GM20000 (cell line): ENCODE measurements around the gene POLE2.

Experiments
- DNase-seq: peaks from one replicate; pipeline ENCODE4 v3.0.0; 2012; ENCODE audit warnings: low spot score
- TF ChIP-seq, protein P1 (sequence below): IDR thresholded peaks from 2 replicates; pipeline ENCODE4 v1.5.1; 2012; ENCODE audit warnings: mild to moderate bottlenecking, control low read depth; ENCODE audit errors: extremely low read depth, missing control alignments

The POLE2 gene

GRCh38 chr14:49653508-49653907, 34.5 kb downstream of the POLE2 start:
- TF ChIP-seq, protein P1, sequence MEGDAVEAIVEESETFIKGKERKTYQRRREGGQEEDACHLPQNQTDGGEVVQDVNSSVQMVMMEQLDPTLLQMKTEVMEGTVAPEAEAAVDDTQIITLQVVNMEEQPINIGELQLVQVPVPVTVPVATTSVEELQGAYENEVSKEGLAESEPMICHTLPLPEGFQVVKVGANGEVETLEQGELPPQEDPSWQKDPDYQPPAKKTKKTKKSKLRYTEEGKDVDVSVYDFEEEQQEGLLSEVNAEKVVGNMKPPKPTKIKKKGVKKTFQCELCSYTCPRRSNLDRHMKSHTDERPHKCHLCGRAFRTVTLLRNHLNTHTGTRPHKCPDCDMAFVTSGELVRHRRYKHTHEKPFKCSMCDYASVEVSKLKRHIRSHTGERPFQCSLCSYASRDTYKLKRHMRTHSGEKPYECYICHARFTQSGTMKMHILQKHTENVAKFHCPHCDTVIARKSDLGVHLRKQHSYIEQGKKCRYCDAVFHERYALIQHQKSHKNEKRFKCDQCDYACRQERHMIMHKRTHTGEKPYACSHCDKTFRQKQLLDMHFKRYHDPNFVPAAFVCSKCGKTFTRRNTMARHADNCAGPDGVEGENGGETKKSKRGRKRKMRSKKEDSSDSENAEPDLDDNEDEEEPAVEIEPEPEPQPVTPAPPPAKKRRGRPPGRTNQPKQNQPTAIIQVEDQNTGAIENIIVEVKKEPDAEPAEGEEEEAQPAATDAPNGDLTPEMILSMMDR = no peak
- no peak for DNase-seq

- DNase-seq = no peak
- TF ChIP-seq, protein P1 = no peak
Measured at GRCh38 chr14:49642163-49642562, 45.9 kb downstream of the POLE2 start.

GRCh38 chr14:49641697-49642129, 46.3 kb downstream of the POLE2 start:
- TF ChIP-seq, protein P1 = no peak
- DNase-seq = no peak

- no peak for DNase-seq
- TF ChIP-seq, protein P1 = no peak
Measured at GRCh38 chr14:49640540-49641417, 47.2 kb downstream of the POLE2 start.

DNA sequence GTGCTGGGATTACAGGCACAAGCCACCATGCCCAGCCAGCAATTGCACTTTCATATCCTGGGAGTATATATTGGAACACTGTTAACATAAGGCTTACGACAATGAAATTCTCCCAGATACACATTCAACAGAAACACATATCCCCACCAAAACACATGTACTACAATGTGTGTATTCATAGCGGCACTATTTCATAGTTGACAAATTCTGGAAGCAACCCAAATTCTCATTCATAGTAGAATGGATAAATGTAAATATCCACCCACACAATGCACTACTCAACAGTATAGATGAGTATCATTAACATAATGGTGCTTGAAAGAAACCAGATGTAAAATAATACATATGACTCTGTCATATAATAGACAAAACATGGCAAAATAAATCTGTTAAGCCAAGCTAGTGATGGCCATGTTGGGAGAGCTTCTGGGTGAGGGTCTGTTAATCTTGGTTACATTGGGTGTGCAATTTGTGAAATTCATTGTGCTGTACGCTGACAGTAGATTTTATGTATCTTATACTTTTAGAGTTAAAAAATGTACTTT, 50.4 kb downstream of the POLE2 start:
- TF ChIP-seq, protein P1 = no peak
- no peak for DNase-seq

DNA sequence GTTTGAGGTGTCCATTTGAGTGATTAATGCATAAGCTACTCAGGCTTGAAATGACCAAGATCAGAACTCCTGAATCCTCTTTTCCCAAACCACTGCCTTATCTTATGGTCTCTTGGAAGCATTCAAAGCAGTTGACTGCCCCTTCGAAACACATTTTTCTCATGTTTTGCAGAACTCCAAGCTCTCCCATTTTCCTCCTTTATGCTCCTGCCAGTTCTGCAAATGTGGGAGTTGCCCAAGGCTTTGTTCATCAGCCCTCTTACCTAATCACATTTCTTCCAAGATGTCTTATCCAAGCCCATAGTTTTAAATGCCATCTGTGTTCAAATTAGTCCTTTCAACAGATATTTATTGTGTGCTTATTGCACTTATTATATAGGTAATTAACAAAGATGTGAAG, 51.1 kb downstream of the POLE2 start:
- TF ChIP-seq, protein P1 = no peak

GRCh38 chr14:49634547-49635334, 53.3 kb downstream of the POLE2 start, which contains the start of gene DNAAF2:
Gene DNAAF2, minus strand, starts transcription at chr14:49635244. Its CDS starts 95 bp downstream, at chr14:49635149.
- DNase-seq = peak; percentile 59

More for the DNA sequence above, 51.1 kb downstream of the POLE2 start:
- no peak for DNase-seq

More at GRCh38 chr14:49634547-49635334, 53.3 kb downstream of the POLE2 start, which contains the start of gene DNAAF2:
- TF ChIP-seq, protein P1 = no peak
